ENCODE results near the gene PPP1CC. TPM values are rescaled to one million over a fixed set of nuclear protein-coding genes. Genes with fewer than 3 reads are reported as not detected.

PPP1CC gene
- total RNA-seq (100 to 1,000 TPM; 140 to 208 (median 171) TPM), polyA plus RNA-seq (100 to 1,000 TPM; 107 to 272 (median 153) TPM)

DNA sequence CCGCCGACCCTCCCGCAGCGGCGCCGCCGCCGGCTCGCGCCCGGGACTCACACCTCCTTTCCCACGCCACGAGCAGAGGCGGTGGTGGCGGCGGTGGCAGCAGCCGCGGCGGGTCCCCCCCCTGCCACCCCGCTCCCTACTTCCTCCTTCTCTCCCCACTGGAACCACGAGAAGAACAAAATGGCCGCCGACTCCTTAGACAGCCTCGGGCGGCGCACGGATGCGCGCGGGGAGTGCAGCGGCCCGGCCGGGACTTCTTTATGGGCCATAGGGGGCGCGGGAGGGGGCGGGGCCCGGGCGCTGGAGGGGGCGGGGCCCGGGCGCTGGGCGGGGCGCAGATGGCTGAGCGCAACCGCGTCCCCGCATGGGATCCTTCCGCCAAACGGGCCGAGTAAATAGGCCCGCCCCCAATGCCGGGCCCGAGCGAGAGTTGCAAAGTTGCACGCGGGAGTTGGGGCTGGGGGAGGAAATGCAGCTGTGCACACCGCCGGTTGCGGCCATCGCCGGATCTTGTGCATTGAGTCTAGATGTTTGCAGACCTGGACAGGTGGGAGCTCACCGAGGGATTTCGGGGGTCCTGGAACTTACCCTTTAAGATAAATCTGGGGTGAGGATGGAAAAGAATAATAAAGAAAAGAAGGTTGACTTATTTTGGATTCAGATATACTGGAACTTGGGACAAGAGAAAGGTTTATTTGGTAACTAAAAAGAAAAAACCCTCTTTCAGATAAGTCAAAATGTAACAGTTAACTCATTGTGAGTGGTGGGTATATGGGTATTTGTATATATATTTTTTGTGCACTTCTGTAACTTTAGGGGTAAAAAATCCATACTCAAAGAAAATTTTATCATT, at the start of gene PPP1CC:
Gene PPP1CC (minus strand): TSS at position 174 of the 853 bp plus-strand sequence. CDS start 184 bp downstream, outside the sequence.
- H3K27ac ChIP-seq, result peak within 1 kb of the TSS; percentile 91 to 94 (median 94)
- peak within 1 kb of the TSS; percentile 86 to 94 (median 94) for H3K4me3 ChIP-seq
- H3K36me3 ChIP-seq, result no peaks in the 10 kb centered on the region
- no peaks in the 10 kb centered on the region for H3K27me3 ChIP-seq
- H3K9me3 ChIP-seq, result no peaks in the 10 kb centered on the region
- H3K4me1 ChIP-seq, result peaks cover 0 to 60% (median 44%) of the 10 kb centered on the region in 4 donors
- WGBS, 2 donors, result 1% methylated on average over 63 of the region's 63 CpGs
- TF ChIP-seq EP300 (IDR thresholded peaks at IDR 0.05) (no peak), CTCF (IDR thresholded peaks at IDR 0.05) (no peak), POLR2AphosphoS5 (IDR thresholded peaks at IDR 0.05) (peak; percentile 81 to 95 (median 91)), POLR2A (IDR thresholded peaks at IDR 0.05) (peak; percentile 68 to 81)
- intact Hi-C loops (cut with DNase I), result loop anchor here (2.0 to 5.0 kb wide), 2 partner anchors 84 to 146 kb away; no protein-coding TSS in a partner anchor
- peak; percentile 97 for DNase-seq

DNA sequence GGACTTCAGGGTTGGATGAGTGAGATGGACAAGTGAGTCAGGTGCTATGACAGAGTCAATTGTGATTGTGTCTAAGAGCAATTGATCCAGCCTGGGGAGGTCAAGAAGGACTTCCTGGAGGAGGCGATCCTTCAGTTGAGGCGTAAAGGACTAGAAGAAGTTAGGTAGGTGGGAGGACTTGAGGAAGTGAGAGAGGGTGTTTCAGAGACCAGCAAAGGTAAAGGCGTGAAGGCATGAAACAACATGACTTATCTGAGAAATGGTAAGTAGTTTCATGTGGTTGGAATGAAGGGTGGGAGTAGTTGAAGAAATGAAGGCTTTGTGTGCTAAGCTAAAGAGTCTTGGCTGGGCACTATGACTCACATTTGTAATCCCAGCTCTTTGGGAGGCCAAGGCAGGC, 48.9 kb upstream of the PPP1CC start:
- no peaks in the 10 kb centered on the region for H3K27me3 ChIP-seq
- H3K9me3 ChIP-seq, result no peaks in the 10 kb centered on the region
- H3K4me1 ChIP-seq, result peaks cover 0 to 8% (median 0%) of the 10 kb centered on the region in 4 donors
- intact Hi-C loops (cut with DNase I), result no loop called here
- H3K27ac ChIP-seq, result no peak overlapping the region
- H3K4me3 ChIP-seq, result no peak overlapping the region
- no peak for DNase-seq
- WGBS, 2 donors, result 81 to 91% methylated on average over 3 of the region's 3 CpGs
- no peaks in the 10 kb centered on the region for H3K36me3 ChIP-seq
- TF ChIP-seq EP300 (IDR thresholded peaks at IDR 0.05), result no peak
- no peak for TF ChIP-seq POLR2A (IDR thresholded peaks at IDR 0.05)
- TF ChIP-seq POLR2AphosphoS5 (IDR thresholded peaks at IDR 0.05), result no peak
- TF ChIP-seq CTCF (IDR thresholded peaks at IDR 0.05), result no peak

DNA sequence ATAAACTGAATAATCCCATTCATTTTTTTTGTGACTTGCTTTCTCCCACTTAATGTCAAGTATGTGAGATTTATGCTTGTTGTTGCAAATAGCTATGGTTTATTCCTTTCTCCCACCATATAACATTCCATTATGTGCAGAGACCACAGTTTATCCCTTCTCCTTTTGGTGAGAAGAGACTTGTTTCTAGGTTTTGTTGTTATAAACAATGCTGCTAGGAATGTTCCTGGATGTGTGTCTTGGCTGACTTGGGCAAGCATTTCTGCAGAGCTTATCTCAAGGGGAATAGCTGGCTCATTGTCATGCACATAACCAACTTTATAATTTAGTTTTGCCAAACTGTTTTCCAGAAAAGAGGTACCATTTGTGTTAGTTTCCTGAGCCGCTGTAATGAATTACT, 47.6 kb upstream of the PPP1CC start:
- H3K9me3 ChIP-seq, result no peaks in the 10 kb centered on the region
- H3K27me3 ChIP-seq, result no peaks in the 10 kb centered on the region
- WGBS, 2 donors, result 82 to 83% methylated on average over 1 of the region's 1 CpG
- no peaks in the 10 kb centered on the region for H3K36me3 ChIP-seq
- no peak overlapping the region for H3K4me3 ChIP-seq
- intact Hi-C loops (cut with DNase I), result no loop called here
- H3K27ac ChIP-seq, result peak overlapping the region in 1 of 4 donors; percentile 37
- DNase-seq, result no peak
- peaks cover 0 to 8% (median 0%) of the 10 kb centered on the region in 4 donors for H3K4me1 ChIP-seq
- TF ChIP-seq POLR2AphosphoS5 (IDR thresholded peaks at IDR 0.05) (no peak), CTCF (IDR thresholded peaks at IDR 0.05) (no peak), POLR2A (IDR thresholded peaks at IDR 0.05) (no peak), EP300 (IDR thresholded peaks at IDR 0.05) (no peak)

GRCh38 chr12:110786012-110786411, 43.3 kb upstream of the PPP1CC start:
- Histone ChIP-seq H3K9me3 (no peaks in the 10 kb centered on the region), H3K4me3 (no peak overlapping the region), H3K27me3 (no peaks in the 10 kb centered on the region), H3K36me3 (no peaks in the 10 kb centered on the region), H3K4me1 (peaks cover 0 to 8% (median 0%) of the 10 kb centered on the region in 4 donors), H3K27ac (no peak overlapping the region)
- whole genome bisulfite sequencing, 2 donors, result 90 to 93% methylated on average over 7 of the region's 7 CpGs
- no peak for DNase-seq
- intact Hi-C loops (cut with DNase I), result no loop called here
- TF ChIP-seq POLR2A (IDR thresholded peaks at IDR 0.05) (no peak), EP300 (IDR thresholded peaks at IDR 0.05) (no peak), CTCF (IDR thresholded peaks at IDR 0.05) (no peak), POLR2AphosphoS5 (IDR thresholded peaks at IDR 0.05) (no peak)
